ENCODE results near the gene USB1.
"Not testable (repeated sequence)": the region's sequence is repeated elsewhere in the genome, so short reads cannot be mapped to it uniquely, and the experiment has no call there.

Gene USB1

GRCh38 chr16:58004736-58005135 is 3.5 kb downstream of the USB1 start:
- in situ Hi-C loops (cut with MboI; ENCODE audit: low pct_unique_long_range_greater_than_20kb, low sequenced_read_pairs); DNase-seq: not testable (repeated sequence)

DNA sequence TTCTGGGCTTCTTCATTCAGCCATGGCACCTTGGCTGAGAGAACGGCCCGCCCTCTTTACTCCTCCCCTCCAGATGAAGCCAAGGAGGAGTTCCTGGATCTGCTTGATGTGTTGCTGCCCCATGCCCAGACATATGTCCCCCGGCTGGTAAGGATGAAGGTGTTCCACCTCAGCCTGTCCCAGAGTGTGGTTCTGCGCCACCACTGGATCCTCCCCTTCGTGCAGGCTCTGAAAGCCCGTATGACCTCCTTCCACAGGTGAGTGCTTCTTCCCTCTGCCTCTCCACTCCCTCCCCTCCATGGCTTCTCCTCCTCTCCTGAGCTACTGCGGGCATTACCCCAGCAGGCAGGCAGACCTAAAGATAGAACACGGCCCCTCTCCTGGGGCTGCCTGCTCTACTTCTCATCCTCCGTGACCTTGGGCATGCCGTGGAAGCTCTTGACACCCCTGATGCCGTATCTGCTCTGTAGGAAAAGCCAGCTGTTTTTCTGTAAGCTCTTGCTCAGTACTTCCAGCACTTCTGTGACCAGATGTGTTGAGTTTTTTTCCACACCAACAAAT is 8.7 kb downstream of the USB1 start:
- in situ Hi-C loops (cut with MboI; ENCODE audit: low pct_unique_long_range_greater_than_20kb, low sequenced_read_pairs) = loop anchor here (10.0 kb wide), 1 partner anchor 95 kb away; no protein-coding TSS in a partner anchor

DNA sequence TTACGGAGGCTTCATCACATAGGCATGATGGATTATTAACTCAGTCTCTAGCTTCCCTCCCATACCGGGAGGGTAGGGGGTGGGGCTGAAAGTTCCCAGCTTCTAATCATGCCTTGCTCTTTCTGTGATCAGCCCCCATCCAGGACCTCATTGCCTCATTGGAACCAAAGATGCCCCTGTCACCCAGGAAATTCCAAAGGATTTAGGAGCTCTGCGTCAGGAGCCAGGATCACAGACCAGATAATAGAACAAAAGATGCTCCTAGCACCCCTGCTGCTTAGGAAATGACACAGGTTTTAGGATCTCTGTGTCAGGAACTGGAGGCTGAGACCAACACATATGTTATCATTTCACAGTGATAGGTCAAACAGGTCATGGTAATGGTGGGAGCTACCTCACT is 9.7 kb downstream of the USB1 start:
- no peak for DNase-seq
- in situ Hi-C loops (cut with MboI; ENCODE audit: low pct_unique_long_range_greater_than_20kb, low sequenced_read_pairs) = loop anchor here (10.0 kb wide), 1 partner anchor 94 kb away; no protein-coding TSS in a partner anchor

More for the DNA sequence above, 8.7 kb downstream of the USB1 start:
- no peak for DNase-seq

GRCh38 chr16:58011652-58012051 is 10.4 kb downstream of the USB1 start:
- DNase-seq = no peak
- in situ Hi-C loops (cut with MboI; ENCODE audit: low pct_unique_long_range_greater_than_20kb, low sequenced_read_pairs) = loop anchor here (10.0 kb wide), 1 partner anchor 93 kb away; no protein-coding TSS in a partner anchor

- in situ Hi-C loops (cut with MboI; ENCODE audit: low pct_unique_long_range_greater_than_20kb, low sequenced_read_pairs) = loop anchor here (10.0 kb wide), 1 partner anchor 92 kb away; no protein-coding TSS in a partner anchor
Observed at GRCh38 chr16:58012481-58012880, 11.3 kb downstream of the USB1 start.

DNA sequence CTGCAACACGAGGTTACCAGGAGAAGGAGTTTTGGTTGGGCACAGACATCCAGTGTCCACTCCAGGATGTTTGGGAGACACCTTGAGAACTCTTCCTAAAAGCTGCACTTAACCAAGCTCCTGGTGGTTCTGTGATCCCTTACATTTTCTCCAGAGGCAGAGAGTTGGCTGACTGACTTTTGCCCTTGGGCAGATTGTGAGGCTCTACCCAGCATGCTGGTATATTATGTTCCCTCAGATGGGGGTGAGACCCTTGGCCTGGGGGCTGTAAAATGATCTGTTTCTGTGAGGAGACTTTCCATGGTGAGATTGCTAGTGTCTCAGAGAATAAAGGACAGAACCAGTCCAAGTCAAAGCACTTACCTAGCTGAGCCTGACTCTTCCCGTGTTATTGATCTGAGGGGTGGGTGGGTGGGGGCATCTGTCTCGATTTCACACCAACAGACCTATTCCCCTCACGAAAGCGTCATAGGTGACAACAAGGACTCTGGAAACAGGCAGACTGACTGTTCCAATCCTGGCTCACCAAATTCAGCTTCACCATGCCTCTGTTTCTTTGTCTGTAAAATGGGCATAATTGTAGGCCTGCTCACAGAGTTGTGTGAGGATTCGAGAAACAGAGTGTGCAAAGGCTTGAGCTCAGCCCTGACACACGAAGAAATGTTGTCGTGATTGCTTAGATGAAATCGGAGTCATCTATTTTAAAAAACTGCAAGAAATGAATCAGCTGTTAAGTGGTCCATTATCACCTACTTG is 12.2 kb downstream of the USB1 start:
- no peak for DNase-seq
- in situ Hi-C loops (cut with MboI; ENCODE audit: low pct_unique_long_range_greater_than_20kb, low sequenced_read_pairs) = loop anchor here (10.0 kb wide), 1 partner anchor 91 kb away; no protein-coding TSS in a partner anchor

More at GRCh38 chr16:58012481-58012880, 11.3 kb downstream of the USB1 start:
- no peak for DNase-seq

- in situ Hi-C loops (cut with MboI; ENCODE audit: low pct_unique_long_range_greater_than_20kb, low sequenced_read_pairs) = loop anchor here (10.0 kb wide), 1 partner anchor 88 kb away; no protein-coding TSS in a partner anchor
Observed at GRCh38 chr16:58016840-58017446, 15.7 kb downstream of the USB1 start.

GRCh38 chr16:58018803-58019202 is 17.6 kb downstream of the USB1 start:
- DNase-seq = peak; percentile 20
- in situ Hi-C loops (cut with MboI; ENCODE audit: low pct_unique_long_range_greater_than_20kb, low sequenced_read_pairs) = loop anchor here (10.0 kb wide), 1 partner anchor 86 kb away; no protein-coding TSS in a partner anchor

More at GRCh38 chr16:58016840-58017446, 15.7 kb downstream of the USB1 start:
- DNase-seq = no peak

- in situ Hi-C loops (cut with MboI; ENCODE audit: low pct_unique_long_range_greater_than_20kb, low sequenced_read_pairs) = loop anchor here (10.0 kb wide), 1 partner anchor 85 kb away; no protein-coding TSS in a partner anchor
- DNase-seq = no peak
Observed at GRCh38 chr16:58019866-58020538, 18.8 kb downstream of the USB1 start.

- in situ Hi-C loops (cut with MboI; ENCODE audit: low pct_unique_long_range_greater_than_20kb, low sequenced_read_pairs) = no loop called here
- peak; percentile 72 for DNase-seq
Observed at GRCh38 chr16:58020628-58021521, 19.7 kb downstream of the USB1 start.

DNA sequence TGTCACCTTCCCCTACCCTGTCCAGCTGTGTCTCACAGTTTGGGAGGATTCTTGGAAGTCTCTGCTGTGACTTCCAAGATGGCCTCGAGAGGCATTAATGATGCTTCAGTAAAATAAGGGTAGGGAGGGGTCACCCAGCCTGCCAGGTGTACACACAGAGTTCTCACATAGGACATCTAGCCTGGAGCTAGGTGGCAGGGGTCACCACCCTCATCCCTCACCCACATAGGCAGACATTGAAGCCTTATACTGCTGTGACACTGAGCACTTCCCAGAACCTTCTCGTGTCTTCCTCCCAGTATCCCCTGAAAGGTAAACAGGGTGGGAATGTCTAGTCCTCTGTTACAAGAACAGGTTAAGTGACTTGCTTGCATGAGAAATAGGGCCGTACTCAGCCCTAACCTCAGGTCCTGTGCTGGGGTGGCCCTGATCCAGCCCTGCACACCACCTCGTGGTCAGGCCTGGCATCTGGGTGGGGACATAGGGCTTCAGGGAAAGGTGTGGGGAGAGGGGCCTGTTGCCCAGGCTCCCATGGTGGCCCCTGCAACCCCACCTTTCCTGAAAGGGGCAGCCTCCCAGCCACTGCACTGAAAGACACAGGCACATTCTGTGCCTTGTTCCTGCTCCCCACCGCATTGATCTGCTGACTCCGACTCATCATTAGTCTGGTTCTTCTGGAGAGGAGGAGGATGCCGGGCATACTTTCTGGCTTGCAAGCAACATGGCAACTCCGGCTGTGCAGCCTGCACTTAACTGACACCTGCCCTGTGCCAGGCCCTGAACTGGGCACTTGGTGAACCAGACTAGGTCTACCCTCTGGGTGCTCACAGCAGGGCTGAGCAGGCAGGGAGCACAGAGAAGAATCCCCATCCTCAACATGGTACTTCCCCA is 20.7 kb downstream of the USB1 start:
- DNase-seq = no peak
- in situ Hi-C loops (cut with MboI; ENCODE audit: low pct_unique_long_range_greater_than_20kb, low sequenced_read_pairs) = no loop called here

DNA sequence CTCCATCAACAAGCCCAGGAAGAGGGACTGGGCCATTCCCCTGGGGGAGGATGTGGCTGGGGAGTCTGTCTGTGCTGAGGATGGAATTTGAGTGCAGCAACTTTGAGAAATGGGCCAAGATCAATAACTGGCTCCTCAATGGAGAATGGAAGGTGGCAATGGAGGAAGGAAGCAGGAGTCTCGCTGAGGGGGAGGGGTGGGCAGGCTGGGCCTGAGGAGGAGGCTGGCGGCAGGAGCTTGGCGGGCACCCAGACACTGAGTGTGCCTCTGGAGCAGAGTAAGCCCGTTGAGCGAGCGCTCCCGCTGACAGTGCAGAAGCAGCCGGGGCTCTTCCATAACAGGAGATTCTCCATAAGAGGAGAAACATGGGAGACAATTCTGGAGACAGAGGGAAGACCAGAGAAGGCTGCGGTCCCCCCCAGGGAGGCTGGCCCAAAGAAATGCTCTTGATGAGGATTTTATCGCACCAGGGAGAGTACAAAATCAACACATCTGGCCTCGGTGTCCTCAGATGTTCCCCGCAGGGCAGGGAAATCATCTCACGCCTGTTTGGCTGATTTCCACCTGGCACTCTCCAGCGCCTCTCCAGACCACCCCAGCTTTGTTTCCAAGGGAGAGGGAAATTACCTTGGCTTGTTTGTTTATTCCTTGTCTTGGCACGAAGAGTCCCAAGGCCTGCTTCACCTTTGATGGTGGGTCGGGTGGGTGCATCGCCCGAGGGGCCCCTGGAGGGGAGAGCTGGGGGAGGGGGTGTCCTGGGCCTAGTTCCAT is 21.6 kb downstream of the USB1 start:
- peak; percentile 48 for DNase-seq
- in situ Hi-C loops (cut with MboI; ENCODE audit: low pct_unique_long_range_greater_than_20kb, low sequenced_read_pairs) = no loop called here

DNA sequence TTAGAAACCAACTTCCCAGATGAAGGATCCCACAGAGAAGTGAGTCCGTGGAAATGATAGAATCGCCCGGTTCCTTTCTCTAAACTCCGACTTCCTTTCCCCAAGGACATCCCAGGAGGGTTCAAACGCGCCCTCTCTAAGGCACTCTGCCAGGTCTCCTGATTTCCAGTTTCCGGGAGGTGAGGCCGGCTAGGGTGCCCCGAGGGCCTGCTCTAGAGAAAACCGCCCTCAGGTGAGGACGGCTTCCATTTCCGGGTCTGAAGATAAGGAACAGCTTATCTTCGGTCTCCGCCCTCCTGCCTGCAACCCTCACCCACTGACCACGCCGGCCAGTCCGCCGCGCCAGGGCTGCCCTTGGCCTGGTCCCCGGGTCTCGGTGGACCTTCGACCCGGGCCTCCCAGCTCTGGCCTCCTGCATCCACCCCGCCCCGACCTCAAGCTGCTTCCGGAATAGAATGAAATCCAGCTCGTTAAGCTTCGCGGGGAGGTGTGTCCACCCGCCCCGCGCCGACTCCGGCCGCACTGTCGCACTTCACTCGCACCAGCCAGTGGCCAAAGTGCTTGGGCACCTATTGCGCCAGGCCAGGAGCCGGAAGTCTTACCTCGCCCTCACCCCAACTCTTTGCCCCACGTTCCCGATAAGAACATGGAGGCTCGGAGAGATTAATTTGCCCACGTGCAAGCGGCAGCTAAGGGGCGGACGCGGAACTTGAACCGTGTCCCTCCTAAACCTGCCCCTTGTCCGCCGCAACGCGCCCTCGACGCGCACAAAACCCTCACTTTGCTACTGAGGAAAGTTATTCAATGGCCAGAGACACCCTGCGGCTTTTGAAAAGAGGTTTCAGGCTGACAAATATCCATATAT is 23.5 kb downstream of the USB1 start:
- in situ Hi-C loops (cut with MboI; ENCODE audit: low pct_unique_long_range_greater_than_20kb, low sequenced_read_pairs) = no loop called here

DNA sequence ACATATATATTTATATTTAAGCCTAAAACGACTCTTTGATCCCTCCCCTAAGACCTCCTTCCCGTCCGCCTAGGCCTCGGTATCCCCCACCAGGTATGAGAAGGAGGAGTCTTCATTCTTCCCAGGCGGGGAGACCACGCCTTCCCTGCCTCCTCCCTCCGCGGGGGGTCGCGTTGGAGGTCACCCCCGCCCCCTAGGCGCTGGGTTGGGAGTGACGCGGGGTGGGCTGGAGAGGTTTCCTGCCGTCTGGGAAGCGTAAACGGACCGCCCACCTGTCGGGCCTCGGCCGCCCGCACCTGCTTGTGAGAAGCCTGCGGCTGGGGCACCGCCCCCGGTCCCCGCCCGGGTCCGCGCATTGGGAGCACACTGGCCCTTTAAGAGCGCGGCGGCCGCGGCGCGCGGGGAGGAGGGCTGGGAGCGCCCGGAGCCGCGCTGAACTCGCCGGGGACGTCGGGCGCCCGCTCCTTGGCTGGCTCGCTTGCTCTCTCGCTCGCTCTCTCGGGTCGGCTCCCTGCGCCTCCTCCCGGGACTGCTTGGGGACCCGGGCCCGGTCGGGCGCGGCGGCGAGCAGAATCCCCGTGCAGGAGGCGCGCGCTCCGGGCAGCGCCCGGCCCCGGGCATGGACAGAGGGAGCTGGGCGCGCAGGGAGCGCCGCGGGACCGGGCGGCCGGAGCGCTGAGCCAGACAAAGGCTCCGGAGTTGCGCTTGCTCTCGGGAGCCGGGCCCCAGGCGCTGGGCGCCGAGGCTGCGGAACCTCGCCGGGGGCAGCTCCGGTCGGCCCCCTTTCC is 24.3 kb downstream of the USB1 start, which contains the start of gene MMP15:
MMP15 (plus strand) TSS at position 404 of the 788 bp plus-strand sequence. CDS start 597 bp downstream, outside the sequence.
- in situ Hi-C loops (cut with MboI; ENCODE audit: low pct_unique_long_range_greater_than_20kb, low sequenced_read_pairs) = no loop called here
- peak; percentile 78 for DNase-seq

More for the DNA sequence above, 23.5 kb downstream of the USB1 start:
- no peak for DNase-seq

GRCh38 chr16:58026139-58026704 is 25.0 kb downstream of the USB1 start:
- peak; percentile 49 for DNase-seq
- in situ Hi-C loops (cut with MboI; ENCODE audit: low pct_unique_long_range_greater_than_20kb, low sequenced_read_pairs) = no loop called here

All from KBM-7 (cell line).